ENCODE results near the gene NCOA5. TPM values are rescaled to one million over a fixed set of nuclear protein-coding genes. Genes with fewer than 3 reads are reported as not detected.
A peak's percentile ranks its signal among the peaks of the same experiment; 100 is the strongest.

NCOA5 gene
- total and polyA plus RNA-seq, 8 donors, result 8.4 to 19.6 (median 12.0) TPM

DNA sequence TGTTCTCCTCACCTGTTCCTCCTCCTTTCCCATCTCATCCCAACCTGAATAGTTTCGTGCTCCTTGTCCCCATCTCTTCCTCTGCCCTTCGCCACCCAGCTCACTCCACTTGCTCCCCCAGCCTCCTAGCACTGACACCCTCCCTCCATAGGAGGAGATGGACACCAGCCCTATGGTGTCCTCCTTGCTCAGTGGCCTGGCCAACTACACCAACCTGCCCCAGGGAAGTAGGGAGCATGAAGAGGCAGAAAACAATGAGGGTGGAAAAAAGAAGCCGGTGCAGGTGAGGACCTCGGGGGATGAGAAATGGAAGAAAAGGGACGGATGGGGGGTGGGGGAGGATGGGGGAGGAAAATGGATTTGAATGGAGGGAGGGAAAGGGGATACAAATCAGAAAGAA, 54.5 kb downstream of the NCOA5 start:
- Histone ChIP-seq H3K4me1 (no peaks in the 10 kb centered on the region), H3K36me3 (no peaks in the 10 kb centered on the region), H3K4me3 (no peak overlapping the region), H3K27me3 (peaks cover 0 to 7% (median 0%) of the 10 kb centered on the region in 4 donors), H3K27ac (no peak overlapping the region), H3K9me3 (no peaks in the 10 kb centered on the region)
- intact Hi-C loops (cut with DNase I), result no loop called here
- FAIRE-seq, result no peak
- TF ChIP-seq, protein P1, sequence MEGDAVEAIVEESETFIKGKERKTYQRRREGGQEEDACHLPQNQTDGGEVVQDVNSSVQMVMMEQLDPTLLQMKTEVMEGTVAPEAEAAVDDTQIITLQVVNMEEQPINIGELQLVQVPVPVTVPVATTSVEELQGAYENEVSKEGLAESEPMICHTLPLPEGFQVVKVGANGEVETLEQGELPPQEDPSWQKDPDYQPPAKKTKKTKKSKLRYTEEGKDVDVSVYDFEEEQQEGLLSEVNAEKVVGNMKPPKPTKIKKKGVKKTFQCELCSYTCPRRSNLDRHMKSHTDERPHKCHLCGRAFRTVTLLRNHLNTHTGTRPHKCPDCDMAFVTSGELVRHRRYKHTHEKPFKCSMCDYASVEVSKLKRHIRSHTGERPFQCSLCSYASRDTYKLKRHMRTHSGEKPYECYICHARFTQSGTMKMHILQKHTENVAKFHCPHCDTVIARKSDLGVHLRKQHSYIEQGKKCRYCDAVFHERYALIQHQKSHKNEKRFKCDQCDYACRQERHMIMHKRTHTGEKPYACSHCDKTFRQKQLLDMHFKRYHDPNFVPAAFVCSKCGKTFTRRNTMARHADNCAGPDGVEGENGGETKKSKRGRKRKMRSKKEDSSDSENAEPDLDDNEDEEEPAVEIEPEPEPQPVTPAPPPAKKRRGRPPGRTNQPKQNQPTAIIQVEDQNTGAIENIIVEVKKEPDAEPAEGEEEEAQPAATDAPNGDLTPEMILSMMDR (IDR thresholded peaks at IDR 0.05), result no peak
- 33 to 60% methylated on average over 5 of the region's 5 CpGs for WGBS, 2 donors
- DNase-seq, result no peak
- no peak for ATAC-seq

DNA sequence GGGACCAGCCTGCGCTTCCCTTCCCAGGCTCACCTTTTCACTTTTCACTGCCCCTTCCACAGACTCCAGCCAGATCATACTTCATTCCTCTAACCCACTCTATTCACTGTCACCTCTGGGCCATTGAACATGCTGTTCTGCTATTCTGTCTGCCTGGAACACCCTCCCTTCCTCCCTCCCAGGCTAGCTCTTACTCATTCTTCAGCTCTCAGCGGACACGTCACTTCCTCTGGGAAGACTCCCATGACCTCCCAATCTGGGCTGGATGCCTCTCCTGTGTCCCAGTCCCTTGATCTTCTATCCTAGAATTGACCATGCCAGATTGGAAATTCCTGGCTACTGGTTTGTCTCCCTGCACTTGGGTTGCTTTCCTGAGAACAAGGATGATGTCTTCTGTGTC, 55.7 kb downstream of the NCOA5 start:
- TF ChIP-seq, protein P1 (IDR thresholded peaks at IDR 0.05), result no peak
- ATAC-seq (no peak), FAIRE-seq (no peak), DNase-seq (no peak)
- Histone ChIP-seq H3K36me3 (no peaks in the 10 kb centered on the region), H3K27ac (no peak overlapping the region), H3K9me3 (no peaks in the 10 kb centered on the region), H3K4me1 (no peaks in the 10 kb centered on the region), H3K4me3 (no peak overlapping the region), H3K27me3 (peaks cover 0 to 11% (median 2%) of the 10 kb centered on the region in 4 donors)
- intact Hi-C loops (cut with DNase I), result no loop called here
- 58 to 75% methylated on average over 3 of the region's 3 CpGs for WGBS, 2 donors

DNA sequence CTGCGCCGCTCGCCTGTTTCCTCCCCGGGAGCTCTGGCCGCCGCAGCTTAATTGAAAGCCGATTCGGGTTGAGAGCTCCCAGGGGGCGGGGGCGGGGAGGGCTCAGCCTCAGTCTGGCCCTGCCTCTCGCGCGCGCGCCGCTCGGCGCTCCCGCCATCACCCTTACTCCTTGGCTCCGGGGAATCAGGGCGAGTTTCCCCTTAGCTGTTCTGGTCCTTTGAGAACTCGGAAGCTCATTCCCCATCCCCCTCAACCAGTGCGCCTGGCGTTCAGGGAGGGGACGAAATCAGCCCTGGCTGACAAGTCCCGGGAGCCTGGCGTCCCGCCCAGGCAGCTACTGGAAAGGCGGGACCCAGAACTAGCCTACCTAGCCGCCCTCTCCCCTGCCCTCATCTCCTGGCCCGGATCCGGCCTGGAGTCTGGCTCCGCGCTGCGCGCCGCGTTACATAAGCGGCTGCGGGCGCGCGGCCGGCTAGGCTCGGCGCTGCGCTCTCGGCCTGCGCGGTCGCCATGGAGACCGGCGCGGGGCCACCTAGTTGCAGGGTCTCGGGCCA, 58.0 kb downstream of the NCOA5 start:
- TF ChIP-seq, protein P1 (IDR thresholded peaks at IDR 0.05), result no peak
- ATAC-seq (peak; percentile 33 to 80 (median 76)), DNase-seq (peak in 4 of 6 donors; percentile 29 to 83 (median 48)), FAIRE-seq (no peak)
- 1% methylated on average over 47 to 55 of the region's 55 CpGs for WGBS, 2 donors
- H3K4me3 ChIP-seq, result peak overlapping the region in 1 of 4 donors; percentile 26
- H3K27me3 ChIP-seq, result peaks cover 0 to 14% (median 3%) of the 10 kb centered on the region in 4 donors
- no peaks in the 10 kb centered on the region for H3K9me3 ChIP-seq
- no peaks in the 10 kb centered on the region for H3K36me3 ChIP-seq
- H3K27ac ChIP-seq, result no peak overlapping the region
- intact Hi-C loops (cut with DNase I), result no loop called here
- no peaks in the 10 kb centered on the region for H3K4me1 ChIP-seq

DNA sequence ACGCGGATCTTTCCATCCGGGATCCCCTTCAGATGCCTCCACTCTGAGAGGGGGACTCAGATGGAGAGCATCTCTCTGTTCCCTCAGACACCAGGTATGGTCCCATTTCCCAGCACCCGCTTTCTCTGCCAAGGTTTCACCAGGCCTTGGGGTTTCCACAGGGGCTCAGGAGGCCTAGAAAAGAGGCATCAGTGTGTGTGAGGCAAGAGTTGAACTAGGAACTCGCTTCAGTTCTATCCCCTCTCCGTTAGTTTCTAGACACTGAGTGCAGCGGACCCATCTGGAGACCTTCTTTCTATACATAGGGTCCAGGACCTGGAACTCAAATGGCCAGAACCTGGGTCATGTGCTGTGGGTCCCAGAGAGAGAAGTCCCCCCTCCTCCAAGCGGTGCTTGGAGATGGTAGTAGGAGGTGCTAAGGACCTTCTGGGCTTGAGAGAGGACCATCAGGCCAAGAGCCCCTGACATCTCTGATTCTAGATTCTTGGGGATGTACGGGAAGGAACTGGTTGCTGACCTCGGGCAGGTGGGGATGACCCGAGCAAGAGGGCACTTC, 58.7 kb downstream of the NCOA5 start:
- no peak for DNase-seq
- Histone ChIP-seq H3K36me3 (no peaks in the 10 kb centered on the region), H3K9me3 (no peaks in the 10 kb centered on the region), H3K27me3 (peaks cover 0 to 14% (median 3%) of the 10 kb centered on the region in 4 donors), H3K4me1 (no peaks in the 10 kb centered on the region), H3K27ac (no peak overlapping the region), H3K4me3 (no peak overlapping the region)
- WGBS, 2 donors, result 18 to 22% methylated on average over 11 of the region's 11 CpGs
- no peak for FAIRE-seq
- no peak for ATAC-seq
- TF ChIP-seq, protein P1 (IDR thresholded peaks at IDR 0.05), result no peak
- intact Hi-C loops (cut with DNase I), result no loop called here

All from pancreas (tissue), 10 donors.